ENCODE data around the gene DIAPH1. TPM values are rescaled to one million over a fixed set of nuclear protein-coding genes. Genes with fewer than 3 reads are reported as not detected.

The DIAPH1 gene
- total RNA-seq, 4 donors from 2014 or later = 27.7 to 69.4 (median 30.2) TPM

DNA sequence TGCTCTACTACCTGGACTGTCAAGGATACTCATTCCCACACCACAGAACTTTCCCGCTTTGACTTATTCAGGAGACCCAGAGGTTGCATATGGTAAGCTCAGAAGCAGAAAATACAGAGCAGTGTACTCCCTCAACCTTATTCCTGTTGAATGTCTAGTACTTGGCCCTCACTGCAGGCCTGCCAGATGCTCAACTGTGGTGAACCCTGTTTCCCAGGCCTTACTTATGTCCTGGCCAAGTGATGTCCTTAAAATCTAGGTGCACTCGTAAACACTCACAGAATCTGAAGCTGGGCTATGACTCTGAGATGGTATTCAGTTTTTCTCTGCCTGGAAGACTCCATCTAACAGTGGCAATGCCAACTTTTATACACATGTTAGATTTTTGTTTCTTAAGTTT is 21.0 kb downstream of the DIAPH1 start:
- intact Hi-C loops (cut with DNase I; ENCODE audit: low total_unique reads) = no loop called here
- TF ChIP-seq POLR2A (IDR thresholded peaks at IDR 0.05) = no peak
- TF ChIP-seq, protein P1, sequence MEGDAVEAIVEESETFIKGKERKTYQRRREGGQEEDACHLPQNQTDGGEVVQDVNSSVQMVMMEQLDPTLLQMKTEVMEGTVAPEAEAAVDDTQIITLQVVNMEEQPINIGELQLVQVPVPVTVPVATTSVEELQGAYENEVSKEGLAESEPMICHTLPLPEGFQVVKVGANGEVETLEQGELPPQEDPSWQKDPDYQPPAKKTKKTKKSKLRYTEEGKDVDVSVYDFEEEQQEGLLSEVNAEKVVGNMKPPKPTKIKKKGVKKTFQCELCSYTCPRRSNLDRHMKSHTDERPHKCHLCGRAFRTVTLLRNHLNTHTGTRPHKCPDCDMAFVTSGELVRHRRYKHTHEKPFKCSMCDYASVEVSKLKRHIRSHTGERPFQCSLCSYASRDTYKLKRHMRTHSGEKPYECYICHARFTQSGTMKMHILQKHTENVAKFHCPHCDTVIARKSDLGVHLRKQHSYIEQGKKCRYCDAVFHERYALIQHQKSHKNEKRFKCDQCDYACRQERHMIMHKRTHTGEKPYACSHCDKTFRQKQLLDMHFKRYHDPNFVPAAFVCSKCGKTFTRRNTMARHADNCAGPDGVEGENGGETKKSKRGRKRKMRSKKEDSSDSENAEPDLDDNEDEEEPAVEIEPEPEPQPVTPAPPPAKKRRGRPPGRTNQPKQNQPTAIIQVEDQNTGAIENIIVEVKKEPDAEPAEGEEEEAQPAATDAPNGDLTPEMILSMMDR (IDR thresholded peaks at IDR 0.05) = no peak

DNA sequence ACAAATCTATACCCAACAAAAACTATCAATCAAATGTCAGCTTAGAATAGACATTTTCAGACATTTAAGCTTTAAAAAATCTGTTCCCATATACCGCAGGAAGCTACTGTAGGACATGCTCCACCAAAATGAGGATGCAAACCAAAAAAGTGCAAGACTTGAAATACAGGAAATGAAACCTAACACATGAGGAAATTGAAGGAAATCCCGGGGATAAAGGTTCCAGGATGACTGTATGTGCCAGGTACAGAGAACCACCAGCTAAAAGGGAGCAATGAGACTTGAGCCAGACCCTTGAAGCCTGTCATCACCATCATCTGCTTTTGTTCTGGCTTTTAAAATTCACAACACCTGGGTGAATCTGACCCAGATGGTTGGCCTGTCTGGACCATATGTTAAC is 21.4 kb downstream of the DIAPH1 start:
- Histone ChIP-seq H3K4me1 (no peaks in the 10 kb centered on the region), H3K9me3 (no peaks in the 10 kb centered on the region), H3K27me3 (no peaks in the 10 kb centered on the region), H3K27ac (no peak overlapping the region), H3K4me3 (no peak overlapping the region), H3K36me3 (no peaks in the 10 kb centered on the region)
- no peak for DNase-seq
- TF ChIP-seq, protein P1 (IDR thresholded peaks at IDR 0.05) = no peak
- TF ChIP-seq POLR2A (IDR thresholded peaks at IDR 0.05) = no peak
- intact Hi-C loops (cut with DNase I; ENCODE audit: low total_unique reads) = no loop called here

More for the DNA sequence above, 21.0 kb downstream of the DIAPH1 start:
- H3K27me3 ChIP-seq = no peaks in the 10 kb centered on the region
- no peaks in the 10 kb centered on the region for H3K4me1 ChIP-seq
- H3K36me3 ChIP-seq = no peaks in the 10 kb centered on the region
- H3K27ac ChIP-seq = no peak overlapping the region
- no peak overlapping the region for H3K4me3 ChIP-seq
- no peaks in the 10 kb centered on the region for H3K9me3 ChIP-seq
- no peak for DNase-seq

DNA sequence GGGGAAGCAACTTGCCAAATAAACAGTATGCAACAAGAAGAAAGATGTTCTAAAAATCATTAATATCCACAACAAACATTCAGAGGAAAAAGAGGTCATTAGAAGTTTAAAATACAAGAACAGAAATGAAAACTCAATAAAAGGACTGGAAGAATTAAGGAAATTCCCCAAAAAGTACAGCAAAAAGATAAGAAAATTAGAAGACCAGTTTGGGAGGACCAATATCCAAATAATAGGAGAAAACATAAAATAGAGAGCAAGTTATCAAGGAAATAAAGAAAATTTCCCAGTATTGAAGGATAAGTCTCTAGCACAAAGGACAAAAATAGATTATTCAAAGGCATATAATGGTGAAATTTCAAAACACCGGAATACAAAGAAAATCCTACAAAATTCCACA is 21.9 kb downstream of the DIAPH1 start:
- TF ChIP-seq, protein P1 (IDR thresholded peaks at IDR 0.05) = no peak
- TF ChIP-seq POLR2A (IDR thresholded peaks at IDR 0.05) = no peak
- no peaks in the 10 kb centered on the region for H3K36me3 ChIP-seq
- H3K27me3 ChIP-seq = no peaks in the 10 kb centered on the region
- no peak for DNase-seq
- no peak overlapping the region for H3K27ac ChIP-seq
- intact Hi-C loops (cut with DNase I; ENCODE audit: low total_unique reads) = no loop called here
- no peaks in the 10 kb centered on the region for H3K9me3 ChIP-seq
- H3K4me1 ChIP-seq = no peaks in the 10 kb centered on the region
- no peak overlapping the region for H3K4me3 ChIP-seq

DNA sequence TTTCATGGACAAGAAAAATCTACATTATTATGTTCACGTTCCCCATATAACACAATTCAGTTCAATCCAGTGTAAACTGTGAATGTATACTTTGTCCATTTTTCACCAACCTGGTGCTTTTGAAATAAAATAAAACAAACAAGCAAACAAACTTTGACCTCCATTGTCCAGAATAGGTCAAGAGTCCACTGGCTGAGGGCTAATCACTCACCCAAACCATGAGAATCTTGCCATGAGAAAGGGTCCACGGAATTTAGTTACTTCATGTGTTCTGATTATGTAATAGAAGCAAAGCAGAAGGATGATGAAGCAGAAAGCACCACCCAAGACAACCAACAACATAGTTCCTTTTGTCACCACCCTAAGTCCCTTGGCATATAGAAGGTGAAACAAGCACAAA is 28.7 kb downstream of the DIAPH1 start:
- intact Hi-C loops (cut with DNase I; ENCODE audit: low total_unique reads) = no loop called here
- no peaks in the 10 kb centered on the region for H3K36me3 ChIP-seq
- no peak overlapping the region for H3K27ac ChIP-seq
- no peak overlapping the region for H3K4me3 ChIP-seq
- H3K27me3 ChIP-seq = no peaks in the 10 kb centered on the region
- H3K4me1 ChIP-seq = no peaks in the 10 kb centered on the region
- DNase-seq = no peak
- H3K9me3 ChIP-seq = no peaks in the 10 kb centered on the region
- TF ChIP-seq, protein P1 (IDR thresholded peaks at IDR 0.05) = no peak
- no peak for TF ChIP-seq POLR2A (IDR thresholded peaks at IDR 0.05)

DNA sequence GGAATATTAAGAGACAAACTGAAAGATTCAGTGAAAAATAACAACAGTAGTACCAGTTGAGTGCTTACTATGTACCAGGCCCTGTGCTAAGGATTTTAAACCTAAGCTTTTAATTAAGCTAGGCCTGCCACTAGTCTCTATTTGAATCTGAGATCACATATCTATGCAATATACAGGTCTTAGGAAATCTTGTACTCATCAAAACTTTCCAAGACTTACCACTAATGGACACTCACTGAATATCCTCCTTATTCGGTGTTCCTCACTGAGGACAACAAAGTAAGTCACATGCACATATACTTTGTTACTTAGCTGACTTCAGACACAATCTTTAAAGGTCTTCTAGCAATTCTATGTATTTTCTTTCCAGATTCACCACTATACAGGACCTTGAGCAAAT is 32.6 kb downstream of the DIAPH1 start:
- H3K27ac ChIP-seq = no peak overlapping the region
- TF ChIP-seq, protein P1 (IDR thresholded peaks at IDR 0.05) = no peak
- no peak for TF ChIP-seq POLR2A (IDR thresholded peaks at IDR 0.05)
- H3K4me1 ChIP-seq = no peaks in the 10 kb centered on the region
- H3K36me3 ChIP-seq = no peaks in the 10 kb centered on the region
- DNase-seq = no peak
- no peaks in the 10 kb centered on the region for H3K27me3 ChIP-seq
- no peak overlapping the region for H3K4me3 ChIP-seq
- intact Hi-C loops (cut with DNase I; ENCODE audit: low total_unique reads) = no loop called here
- H3K9me3 ChIP-seq = no peaks in the 10 kb centered on the region
